HG02623 (cell line): ENCODE data around the gene UBE3B.

Source experiments
- ATAC-seq: cut with Tn5 transposase; IDR thresholded peaks from one replicate; pipeline ENCODE4 v1.9.1; 2021; ENCODE audit warnings: moderate library complexity; ENCODE audit not compliant: unreplicated experiment

UBE3B gene

DNA sequence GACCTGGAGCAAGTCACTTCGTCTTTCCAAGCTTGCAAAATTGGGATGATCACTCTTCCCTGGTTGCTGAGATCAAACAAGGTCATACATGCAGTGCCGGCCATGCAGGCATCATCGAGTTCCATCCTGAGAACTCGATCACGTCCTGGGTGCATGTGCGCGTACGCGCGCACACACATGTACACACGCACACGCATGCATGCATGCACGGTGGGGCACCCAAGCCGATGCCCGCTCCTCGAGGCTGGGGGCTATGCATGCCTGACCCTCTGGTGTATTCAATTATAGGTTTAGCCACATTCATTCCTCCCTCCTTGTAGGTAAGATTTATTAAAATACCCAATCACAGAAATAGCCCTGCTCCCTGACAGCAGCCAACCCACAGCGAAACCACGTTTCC is 69.9 kb downstream of the UBE3B start:
- no peak for ATAC-seq

DNA sequence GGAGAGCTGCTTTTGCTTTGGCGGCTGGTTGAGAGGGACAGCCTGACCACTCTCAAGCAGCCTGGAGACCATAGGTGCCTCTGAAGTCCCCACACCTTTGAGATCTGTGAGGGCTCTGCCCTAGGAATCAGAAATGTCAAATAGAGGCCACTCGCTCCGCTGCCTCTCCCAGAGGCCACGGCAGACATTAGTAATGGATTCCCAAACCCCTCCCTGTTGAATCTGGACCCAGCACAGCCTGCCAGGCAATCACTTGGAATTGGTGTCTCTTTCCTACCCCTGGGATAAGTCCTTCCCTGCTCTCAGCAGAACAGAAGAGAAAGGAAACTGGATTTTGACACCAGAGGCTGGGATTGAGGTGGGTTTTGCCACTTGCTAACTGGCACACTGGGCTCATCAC is 70.8 kb downstream of the UBE3B start:
- no peak for ATAC-seq

DNA sequence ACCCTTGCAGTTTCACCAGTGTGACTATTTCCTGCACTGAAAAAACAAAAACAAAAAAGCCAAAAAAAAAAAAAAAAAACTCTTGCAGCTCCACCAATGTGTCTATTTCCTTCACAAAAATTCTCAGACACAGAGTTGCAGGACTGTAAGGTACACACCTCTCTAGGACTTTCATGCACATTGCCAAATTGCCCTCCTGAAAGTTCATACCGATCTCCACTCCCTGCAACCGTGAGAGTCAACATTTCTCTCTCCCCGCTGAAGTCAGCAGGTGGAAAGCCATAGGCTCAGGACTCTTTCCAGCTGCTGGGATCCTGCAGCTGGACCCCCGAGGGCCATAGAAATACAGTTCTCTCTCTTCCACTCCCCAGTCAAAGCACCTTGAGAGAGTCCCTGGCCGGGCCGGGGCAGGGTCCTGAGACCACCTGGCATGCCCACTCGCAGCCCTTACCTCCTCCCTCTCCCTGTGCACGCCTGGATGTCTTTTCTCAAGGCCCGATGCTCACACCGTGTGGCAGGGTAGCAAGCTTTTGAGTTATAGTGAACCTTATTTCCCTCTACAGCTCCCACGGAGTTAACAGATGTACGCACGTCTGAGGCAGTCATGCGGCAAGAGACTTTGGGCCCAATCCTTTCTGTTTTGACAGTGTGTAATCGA is 72.3 kb downstream of the UBE3B start:
- no peak for ATAC-seq

DNA sequence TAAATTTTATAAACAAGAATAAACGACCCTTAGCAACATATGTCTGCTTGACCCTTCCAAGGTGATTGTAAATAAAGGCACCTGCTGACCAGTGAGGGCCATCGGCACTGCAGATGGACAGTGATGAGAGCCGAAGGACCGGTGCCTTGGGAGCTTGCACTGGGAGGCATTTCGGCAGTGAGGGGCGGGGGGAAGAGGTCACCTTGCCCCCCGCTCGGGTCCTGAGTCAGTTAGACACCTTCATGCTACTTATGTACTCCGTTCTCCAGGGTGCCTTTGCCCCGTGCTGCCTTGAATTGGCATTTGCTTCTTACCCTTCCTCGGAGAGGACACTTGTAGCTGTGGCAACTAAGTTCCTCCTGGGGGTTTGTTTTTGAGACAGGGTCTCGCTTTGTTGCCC is 72.8 kb downstream of the UBE3B start:
- ATAC-seq = no peak

DNA sequence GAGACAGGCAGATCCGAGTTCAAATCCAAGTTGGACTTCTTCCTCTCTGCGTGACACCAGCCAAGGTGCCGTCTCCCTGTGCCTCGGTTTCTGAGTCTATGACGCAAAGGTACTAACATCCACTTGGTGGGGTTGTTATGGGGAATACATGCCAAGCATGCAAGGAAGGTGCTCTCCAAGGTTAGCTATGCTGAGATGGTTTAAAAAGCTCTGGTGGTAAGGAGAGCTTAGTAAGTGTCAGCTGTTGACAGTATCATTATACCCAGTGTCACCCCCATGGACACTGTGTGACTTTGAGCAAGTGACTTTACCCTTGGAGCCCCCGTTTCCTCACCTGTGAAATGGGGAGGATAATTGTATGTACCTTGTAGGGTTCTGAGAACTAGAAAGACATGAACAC is 73.7 kb downstream of the UBE3B start:
- no peak for ATAC-seq

DNA sequence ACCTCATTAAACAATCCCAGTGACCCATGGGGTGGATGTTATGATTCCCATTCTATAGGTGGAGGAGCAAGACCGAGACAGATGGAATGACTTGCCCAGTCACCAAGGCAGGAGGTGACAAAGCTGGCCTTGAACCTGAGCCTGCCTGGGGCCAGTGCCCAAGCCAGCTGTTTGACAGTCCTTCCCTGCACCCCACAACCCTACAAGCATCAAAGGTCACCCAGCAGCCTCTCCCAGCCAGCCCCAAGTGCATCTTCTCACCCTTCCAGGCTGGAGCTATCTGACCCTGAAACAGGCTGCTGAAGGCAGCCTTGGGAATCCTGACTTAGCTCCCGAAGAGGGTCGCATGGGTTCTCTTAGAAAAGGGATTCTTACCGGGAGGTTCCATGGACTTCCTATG is 75.5 kb downstream of the UBE3B start:
- no peak for ATAC-seq

DNA sequence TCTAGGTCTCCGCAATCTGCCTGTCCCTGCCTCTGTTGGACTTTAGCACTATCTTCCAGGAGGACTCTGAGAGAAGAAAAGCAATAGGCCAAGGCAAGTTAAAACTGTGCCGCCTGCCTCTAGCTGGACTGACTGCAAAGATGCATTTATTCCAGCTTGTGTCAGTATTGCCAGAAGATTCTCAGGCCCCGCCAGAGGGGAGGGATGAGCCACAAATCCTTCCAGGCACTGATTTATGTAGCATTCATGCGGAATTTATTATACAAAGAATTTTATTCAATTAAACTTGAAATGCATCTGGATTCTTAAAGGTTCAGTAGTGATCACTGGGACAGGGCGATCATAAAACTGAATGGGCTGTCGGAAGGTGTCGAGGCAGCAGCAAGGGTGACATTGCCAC is 76.0 kb downstream of the UBE3B start:
- ATAC-seq = no peak

DNA sequence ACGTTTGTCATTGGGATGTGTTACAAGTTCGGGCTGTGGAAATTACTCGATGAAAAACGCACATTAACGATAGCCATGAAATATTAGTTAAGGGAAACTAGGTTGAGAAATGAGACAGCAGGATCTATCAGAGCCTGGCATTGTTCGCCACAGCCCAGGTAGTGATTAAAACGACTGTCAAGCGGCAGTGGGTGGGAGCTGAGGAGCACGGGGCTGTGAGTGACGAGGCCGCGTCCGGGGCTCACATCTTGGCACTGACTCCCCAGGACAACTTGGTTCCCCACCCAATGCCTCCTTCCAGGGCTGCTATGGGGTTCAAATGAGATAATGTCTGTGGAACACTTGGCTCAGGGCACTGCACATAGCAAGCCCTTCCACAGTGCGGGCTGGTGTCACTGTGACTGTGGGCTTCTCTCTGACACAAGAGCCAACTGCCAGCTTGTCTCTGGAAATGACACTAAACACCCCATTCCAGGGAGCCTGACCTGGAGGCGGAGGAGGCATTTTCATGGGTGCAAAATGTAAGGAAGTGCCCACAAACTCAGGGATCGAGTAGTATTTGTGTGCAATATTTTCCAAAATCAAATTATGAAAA is 76.6 kb downstream of the UBE3B start:
- no peak for ATAC-seq

DNA sequence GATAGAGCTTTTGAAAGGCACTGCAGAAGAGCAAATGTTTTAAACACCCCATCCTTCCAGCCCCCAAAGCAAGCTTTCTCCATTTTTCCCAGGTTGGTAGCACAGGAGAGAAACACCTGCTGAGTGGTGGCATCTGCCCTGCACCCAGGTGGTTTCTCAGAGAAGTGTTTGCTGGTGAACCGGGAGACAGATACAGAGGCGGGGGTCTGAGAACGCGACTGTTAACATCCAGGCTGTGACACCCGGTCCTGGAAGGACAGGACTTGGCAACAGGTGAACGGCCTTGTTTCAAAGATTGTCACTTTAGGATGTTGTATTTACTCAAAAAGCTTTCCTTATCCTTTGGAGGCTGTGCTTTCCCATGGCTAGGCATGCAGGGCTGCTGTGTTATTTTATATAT is 77.3 kb downstream of the UBE3B start:
- no peak for ATAC-seq

DNA sequence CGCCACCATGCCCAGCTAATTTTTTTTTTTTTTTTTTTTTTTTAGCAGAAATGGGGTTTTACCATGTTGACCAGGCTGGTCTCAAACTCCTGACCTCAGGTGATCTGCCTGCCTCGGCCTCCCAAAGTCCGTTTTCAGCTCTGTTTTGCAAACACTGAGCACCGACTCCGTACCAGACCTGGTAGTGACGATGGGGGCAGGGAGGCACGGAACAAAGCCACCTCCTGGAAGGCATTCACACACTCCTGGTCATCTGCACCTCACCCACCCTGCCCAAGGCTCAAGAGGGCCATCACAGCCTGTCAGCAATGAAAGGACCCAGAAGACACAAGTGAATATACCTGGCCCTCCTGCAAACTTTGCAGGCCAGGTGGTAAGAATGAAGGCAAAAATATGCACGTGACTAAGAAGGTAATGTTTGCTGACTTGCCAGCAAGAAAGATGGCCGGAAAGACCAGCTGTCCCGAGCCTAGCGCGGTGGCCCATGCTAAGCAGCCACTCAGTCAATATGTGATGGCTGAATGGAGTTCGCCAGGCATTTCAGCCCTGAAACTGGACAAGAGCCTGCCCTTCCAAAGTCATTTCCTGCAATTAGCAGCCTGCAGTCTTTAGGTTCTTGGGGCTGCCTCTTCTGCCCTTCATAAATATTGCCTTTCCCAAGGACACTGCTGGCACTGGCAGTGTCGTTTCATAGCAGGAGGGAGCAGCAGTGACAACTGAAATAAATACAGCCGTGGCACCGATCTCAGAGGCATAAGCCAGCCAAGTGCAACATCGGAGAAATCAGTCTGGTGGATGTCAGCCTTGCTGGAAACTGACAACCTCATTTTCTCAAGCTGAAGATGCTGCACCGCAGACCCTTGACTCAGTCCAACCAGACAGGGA is 78.2 kb downstream of the UBE3B start:
- no peak for ATAC-seq

DNA sequence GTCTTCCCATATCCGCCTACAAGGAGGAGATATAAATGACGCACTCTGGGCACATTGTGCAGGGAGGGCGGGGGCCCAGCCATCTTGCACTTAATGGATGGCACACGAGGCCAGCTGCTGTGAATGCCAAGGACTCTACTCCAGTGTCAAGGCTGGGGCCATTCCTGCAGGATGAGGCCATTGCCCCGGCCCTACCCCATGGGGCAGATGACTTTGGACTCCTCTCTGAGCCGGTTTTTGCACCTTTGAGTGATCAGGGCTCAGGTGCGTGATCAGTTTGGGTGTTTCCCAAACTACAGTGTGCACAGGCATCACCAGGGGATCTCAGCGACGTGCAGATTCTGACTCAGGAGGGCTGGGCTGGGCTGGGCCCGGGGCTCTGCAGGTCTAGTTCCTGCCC is 79.8 kb downstream of the UBE3B start:
- ATAC-seq = no peak

DNA sequence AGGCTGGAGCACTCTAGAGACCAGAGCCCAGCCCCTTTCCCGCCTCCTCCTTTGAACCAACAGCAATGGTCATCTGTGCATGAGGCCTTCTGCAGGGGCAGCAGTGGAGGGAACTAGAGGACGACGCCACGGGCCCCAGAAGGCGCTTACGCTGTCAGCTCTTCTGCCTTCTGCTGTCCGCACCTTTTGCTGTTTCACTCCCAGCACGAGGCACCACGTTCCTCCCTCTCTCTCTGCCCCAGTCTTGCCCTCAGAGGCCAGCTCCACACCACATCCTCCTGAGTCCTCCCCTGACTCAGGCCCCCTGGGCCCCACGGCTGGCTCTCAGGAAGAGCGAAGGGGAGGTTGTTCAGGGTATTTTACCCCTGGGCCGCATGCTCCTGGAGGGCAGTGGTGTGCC is 80.4 kb downstream of the UBE3B start:
- no peak for ATAC-seq

DNA sequence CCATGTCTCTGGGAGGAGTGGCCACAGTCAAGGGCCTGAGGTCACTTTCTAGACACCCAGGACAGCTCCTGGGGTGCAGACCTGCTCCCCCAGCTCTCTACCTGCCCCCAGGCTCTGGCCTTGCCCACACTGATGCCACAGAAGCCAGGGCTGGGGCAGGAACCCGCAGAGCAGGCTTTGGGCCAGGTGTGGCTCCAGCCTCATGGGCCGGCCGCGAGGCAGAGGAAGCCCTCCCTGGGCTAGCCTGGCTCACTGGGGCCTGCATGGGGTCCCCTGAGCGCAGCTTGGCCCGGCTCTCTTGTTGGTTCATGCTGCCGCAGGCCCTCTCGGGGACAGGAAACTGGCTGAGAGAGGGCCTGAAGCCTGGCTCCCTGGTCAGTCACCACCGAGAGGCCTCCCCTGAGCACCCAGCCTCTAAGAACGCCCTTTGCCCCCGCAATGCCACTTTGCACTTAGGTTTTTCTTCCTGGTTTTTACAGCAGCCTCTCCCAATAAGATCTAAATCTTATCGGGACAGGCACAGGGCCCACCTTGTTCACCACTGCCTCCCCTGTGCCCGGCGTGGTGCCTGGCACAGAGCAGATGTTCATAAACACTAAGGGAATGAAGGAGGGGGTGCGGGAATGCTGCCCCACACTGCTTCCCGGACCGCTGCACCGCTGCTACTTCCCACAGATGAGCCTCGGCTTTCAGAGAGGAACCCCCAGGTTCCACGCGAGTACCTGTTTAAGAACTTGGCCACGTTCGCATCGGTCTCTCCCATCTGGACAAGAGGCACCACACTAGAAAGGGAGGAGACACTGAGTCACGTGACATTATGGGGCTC is 81.2 kb downstream of the UBE3B start:
- no peak for ATAC-seq

DNA sequence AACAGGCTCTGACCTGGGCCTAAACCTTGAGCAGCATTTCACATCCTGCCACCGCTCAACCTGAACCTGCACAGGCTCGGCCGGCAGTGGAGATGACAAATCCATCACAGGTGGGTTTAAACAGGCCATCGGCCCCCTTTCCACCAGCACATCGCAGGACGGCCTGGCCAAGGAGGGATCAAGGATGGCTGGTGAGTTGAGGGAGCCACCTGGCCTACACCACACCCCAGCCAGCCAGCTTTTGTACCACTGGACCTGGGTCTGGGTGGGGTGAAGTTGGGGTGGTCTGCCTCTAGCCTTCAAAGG is 81.7 kb downstream of the UBE3B start:
- no peak for ATAC-seq

DNA sequence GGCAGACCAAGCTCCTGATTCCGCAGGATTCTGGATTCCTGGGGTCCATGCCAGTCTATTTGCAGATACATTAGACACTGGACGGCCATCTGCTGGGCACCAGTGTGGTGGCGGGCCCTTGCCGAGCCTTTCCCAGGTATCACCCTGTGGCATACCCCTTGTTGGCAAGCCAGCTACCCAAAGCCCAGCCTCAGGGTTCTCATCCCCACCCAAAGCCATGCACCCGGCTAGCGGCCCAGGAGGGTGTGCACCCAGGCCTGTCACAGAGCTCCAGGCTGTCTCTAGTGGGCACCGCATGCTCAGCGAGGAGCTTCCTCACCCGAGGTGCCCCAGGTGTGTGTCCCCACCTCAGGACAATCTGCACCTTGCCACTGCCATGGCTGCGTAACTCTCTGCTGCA is 82.2 kb downstream of the UBE3B start:
- ATAC-seq = no peak

DNA sequence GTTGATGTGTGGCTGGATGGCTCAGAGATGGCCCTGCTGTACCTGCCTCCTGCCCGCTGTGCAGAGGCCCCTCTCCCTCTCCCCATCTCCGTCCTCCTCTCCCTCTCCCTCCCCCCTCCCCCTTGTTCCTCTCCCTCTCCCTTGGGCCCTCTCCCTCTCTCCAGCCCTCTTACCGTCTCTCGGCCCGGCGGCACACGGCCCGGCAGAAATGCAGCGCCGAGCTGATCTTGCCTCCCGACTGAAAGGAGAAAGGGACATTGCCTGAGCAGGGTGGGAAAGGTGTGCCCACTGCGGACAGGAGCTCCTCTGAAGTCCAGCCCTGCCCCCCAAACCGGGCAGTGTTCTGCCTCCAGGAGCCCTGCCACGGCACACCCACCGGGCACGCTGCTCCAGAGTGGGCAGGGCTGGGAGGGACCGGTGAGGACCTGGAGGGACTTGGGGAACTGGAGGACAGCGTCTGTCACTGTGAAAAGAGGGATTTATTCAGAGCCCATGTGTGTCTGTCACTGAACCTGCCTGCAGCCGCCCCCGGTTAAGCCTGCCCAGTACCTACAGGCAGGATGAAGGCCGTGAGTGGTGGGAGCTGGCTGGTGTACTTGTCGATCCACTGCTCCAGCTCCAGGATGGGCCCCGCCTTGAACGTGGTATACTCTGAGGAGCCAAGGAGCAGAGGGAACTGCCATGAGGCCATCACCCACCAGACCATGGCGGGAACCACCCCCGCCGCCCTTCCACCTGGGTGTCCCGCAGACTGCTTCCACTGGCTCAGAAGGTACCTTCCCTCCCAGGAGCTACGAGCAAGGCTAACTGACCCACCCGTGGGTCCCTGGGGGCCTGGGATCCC is 83.7 kb downstream of the UBE3B start:
- no peak for ATAC-seq

DNA sequence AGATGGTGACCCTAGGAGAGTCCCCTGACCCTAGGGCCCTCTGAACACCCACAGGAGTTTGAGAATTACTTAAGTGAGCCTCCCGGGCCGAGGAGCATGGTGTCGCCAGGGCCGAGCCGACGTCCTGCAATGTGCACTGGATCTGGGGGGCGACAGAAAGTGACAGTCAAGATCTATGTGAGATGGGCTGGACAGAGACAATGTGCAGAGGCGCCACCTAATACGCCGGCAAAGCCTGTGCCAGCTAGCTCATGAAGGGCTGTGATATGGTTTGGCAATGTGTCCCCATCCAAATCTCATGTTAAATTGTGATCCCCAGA is 84.2 kb downstream of the UBE3B start:
- no peak for ATAC-seq

DNA sequence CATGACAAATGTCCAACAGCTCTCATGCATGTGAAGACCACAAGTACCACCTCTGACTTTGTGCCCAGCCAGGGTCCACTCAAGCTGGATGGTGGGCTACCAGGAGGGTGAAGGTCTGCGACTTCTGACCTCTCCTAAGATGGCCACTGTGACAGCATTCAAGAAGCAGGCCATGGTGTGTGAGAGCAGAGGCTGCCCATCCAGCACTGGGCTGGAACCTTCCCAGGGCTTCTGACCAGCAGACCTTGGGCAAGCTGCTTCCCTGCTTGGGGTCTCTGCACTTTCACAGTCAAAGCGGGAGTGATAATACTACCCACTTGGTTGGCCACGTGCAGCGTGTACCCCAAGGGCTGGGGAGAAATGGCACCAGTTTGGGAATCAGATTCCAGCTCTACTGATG is 85.4 kb downstream of the UBE3B start:
- ATAC-seq = no peak

DNA sequence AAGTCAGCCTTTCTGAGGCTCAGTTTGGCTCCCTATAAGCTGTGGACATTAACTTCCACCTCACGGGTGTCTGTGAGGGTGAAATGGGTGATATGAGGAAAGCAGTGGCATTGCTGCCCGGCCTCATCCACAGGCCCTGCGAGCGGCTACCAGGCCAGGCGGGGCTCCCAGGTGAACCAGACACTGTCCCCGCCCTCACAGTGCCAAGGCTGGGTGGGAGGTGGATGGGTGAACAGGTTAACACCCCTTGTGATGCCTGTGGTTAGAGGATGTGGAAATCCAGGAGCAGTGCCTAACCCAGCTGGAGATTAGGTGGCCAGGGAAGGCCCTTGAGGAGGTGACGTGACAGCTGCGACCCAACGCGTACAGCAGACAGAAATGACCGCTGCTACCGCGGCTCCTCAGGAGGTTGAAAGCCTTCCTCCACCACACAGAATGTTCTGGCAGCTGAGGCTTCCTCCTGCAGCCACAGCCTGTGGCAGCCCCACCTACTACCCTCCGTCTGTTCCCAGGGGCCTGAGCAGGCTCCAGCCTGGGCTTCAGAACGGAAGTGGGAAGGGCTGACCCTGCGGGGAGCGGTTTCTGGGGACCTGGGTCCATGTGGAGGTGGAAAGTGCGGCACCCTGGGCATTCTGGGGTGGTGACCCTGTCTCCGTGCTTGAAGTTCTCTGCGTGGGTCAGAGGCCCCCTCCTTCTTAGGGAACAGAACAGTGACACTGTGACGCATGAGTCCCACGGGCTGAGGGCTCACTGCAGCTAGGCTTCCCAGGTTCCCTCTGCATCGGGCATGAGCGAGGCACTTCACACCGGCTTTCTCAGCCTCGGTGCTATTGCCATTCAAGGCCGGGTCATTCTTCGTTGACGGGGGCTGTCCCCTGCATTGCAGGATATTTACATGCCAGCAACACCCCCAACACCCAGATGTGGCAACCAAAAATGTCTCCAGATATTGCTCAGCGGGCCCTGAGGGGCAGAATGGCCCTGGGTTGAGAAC is 86.2 kb downstream of the UBE3B start:
- ATAC-seq = no peak

DNA sequence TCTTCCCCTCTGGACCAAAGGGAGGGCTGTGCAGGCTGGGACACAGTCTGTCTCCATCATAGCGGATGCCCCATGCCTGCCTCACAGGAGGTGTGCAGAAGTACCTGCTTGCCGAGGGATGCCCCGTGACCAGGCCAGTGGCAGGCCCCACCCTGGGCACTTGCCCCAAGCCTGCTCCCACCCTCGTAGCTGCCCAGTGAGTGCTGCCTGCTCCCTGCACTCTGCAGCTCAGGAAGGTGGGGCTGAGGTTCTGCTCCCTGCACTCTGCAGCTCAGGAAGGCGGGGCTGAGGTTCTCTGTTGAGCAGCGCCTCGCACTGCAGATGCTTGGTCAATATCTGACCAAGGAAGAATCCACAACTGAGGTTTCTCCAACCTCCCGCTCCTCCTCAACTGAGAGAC is 89.0 kb downstream of the UBE3B start:
- no peak for ATAC-seq
